H9 (cell line): ENCODE results near the gene C9orf72. TPM values are rescaled to one million over a fixed set of nuclear protein-coding genes. Genes with fewer than 3 reads are reported as not detected.

Experiments used
- DNase-seq: peaks from one replicate; pipeline ENCODE4 v3.0.0-alpha.2; 2017
- H2AFZ ChIP-seq: one replicate; pipeline ENCODE4 v1.6.1; 2013; ENCODE audit warnings: mild to moderate bottlenecking, low read length, control low read depth, moderate library complexity
- H2AK5ac ChIP-seq: 2 replicates; pipeline ENCODE4 v1.6.1; 2013; ENCODE audit warnings: low read length, control low read depth, mixed read lengths; ENCODE audit not compliant: insufficient read length
- H2BK120ac ChIP-seq: one replicate; pipeline ENCODE4 v1.6.1; 2013; ENCODE audit warnings: low read depth, mild to moderate bottlenecking, low read length, control low read depth, inconsistent platforms; ENCODE audit not compliant: poor library complexity, severe bottlenecking
- H2BK12ac ChIP-seq: 2 replicates; pipeline ENCODE4 v1.6.1; 2013; ENCODE audit warnings: low read length, control low read depth, mixed read lengths, low read depth; ENCODE audit not compliant: insufficient read length
- H2BK15ac ChIP-seq: 2 replicates; pipeline ENCODE4 v1.6.1; 2013; ENCODE audit warnings: low read depth, low read length, control low read depth
- H2BK20ac ChIP-seq: one replicate; pipeline ENCODE4 v1.6.1; 2013; ENCODE audit warnings: low read depth, mild to moderate bottlenecking, low read length, control low read depth, inconsistent platforms; ENCODE audit not compliant: poor library complexity, severe bottlenecking
- H2BK5ac ChIP-seq: 2 replicates; pipeline ENCODE4 v1.6.1; 2013; ENCODE audit warnings: low read length, control low read depth, mixed read lengths; ENCODE audit not compliant: insufficient read length
- H3K14ac ChIP-seq: 2 replicates; pipeline ENCODE4 v1.6.1; 2013; ENCODE audit warnings: low read length, control low read depth; ENCODE audit not compliant: insufficient read depth
- H3K18ac ChIP-seq: 2 replicates; pipeline ENCODE4 v1.6.1; 2013; ENCODE audit warnings: low read depth, mild to moderate bottlenecking, mixed read lengths, low read length, control low read depth; ENCODE audit not compliant: insufficient read length
- H3K23ac ChIP-seq: 2 replicates; pipeline ENCODE4 v1.6.1; 2013; ENCODE audit warnings: low read length, control low read depth, mixed read lengths, low read depth; ENCODE audit not compliant: insufficient read length
- H3K23me2 ChIP-seq: 2 replicates; pipeline ENCODE4 v1.6.1; 2013; ENCODE audit warnings: low read depth, mild to moderate bottlenecking, mixed read lengths, low read length, control low read depth; ENCODE audit not compliant: insufficient read length, poor library complexity, severe bottlenecking
- H3K27ac ChIP-seq: 2 replicates; pipeline ENCODE4 v1.5.1; 2013; ENCODE audit warnings: low read length, control low read depth, mixed read lengths, low read depth; ENCODE audit not compliant: insufficient read length
- H3K27me3 ChIP-seq: 2 replicates; pipeline ENCODE4 v1.6.1; 2013; ENCODE audit warnings: low read length, control low read depth, inconsistent platforms; ENCODE audit not compliant: insufficient read depth
- H3K4ac ChIP-seq: 2 replicates; pipeline ENCODE4 v1.6.1; 2013; ENCODE audit warnings: low read depth, mild to moderate bottlenecking, control low read depth, inconsistent platforms, low read length, moderate library complexity
- H3K4me1 ChIP-seq: 2 replicates; pipeline ENCODE4 v1.6.1; 2013; ENCODE audit warnings: low read length, control low read depth, inconsistent platforms; ENCODE audit not compliant: insufficient read depth
- H3K4me2 ChIP-seq: 2 replicates; pipeline ENCODE4 v1.6.1; 2013; ENCODE audit warnings: low read length, control low read depth, mixed read lengths; ENCODE audit not compliant: insufficient read length, insufficient read depth
- H3K56ac ChIP-seq: 2 replicates; pipeline ENCODE4 v1.6.1; 2013; ENCODE audit warnings: low read depth, mild to moderate bottlenecking, mixed read lengths, low read length, control low read depth; ENCODE audit not compliant: insufficient read length
- H3K79me1 ChIP-seq: 2 replicates; pipeline ENCODE4 v1.6.1; 2013; ENCODE audit warnings: low read depth, mild to moderate bottlenecking, moderate library complexity, low read length, control low read depth, inconsistent platforms; ENCODE audit not compliant: insufficient read depth, poor library complexity, severe bottlenecking
- H3K79me2 ChIP-seq: 2 replicates; pipeline ENCODE4 v1.6.1; 2013; ENCODE audit warnings: low read length, control low read depth, inconsistent platforms; ENCODE audit not compliant: insufficient read depth
- H3K9ac ChIP-seq: 2 replicates; pipeline ENCODE4 v1.6.1; 2013; ENCODE audit warnings: low read length, control low read depth, mixed read lengths; ENCODE audit not compliant: insufficient read length; ENCODE audit errors: extremely low read depth
- H3K9me3 ChIP-seq: one replicate; pipeline ENCODE4 v1.6.1; 2013; ENCODE audit warnings: low read depth, low read length, inconsistent platforms; ENCODE audit not compliant: control insufficient read depth
- H3T11ph ChIP-seq: one replicate; pipeline ENCODE4 v1.6.1; 2013; ENCODE audit warnings: mild to moderate bottlenecking, low read length, control low read depth, inconsistent platforms
- H4K20me1 ChIP-seq: one replicate; pipeline ENCODE4 v1.6.1; 2013; ENCODE audit not compliant: control insufficient read depth, insufficient read length, insufficient read depth
- H4K5ac ChIP-seq: 2 replicates; pipeline ENCODE4 v1.6.1; 2013; ENCODE audit warnings: low read depth, mild to moderate bottlenecking, mixed read lengths, low read length, control low read depth; ENCODE audit not compliant: insufficient read length
- H4K8ac ChIP-seq: replicated peaks from 2 replicates; pipeline ENCODE4 v1.6.1; 2013; ENCODE audit warnings: low read length, control low read depth, mixed read lengths, low read depth; ENCODE audit not compliant: insufficient read length
- H4K91ac ChIP-seq: 2 replicates; pipeline ENCODE4 v1.6.1; 2013; ENCODE audit warnings: low read depth, mild to moderate bottlenecking, moderate library complexity, mixed read lengths, low read length, control low read depth; ENCODE audit not compliant: insufficient read length
- H3K27ac Mint-ChIP-seq, 3 experiments: 2 replicates in 2 of 3; 3 replicates in 1 of 3; pipeline ENCODE4 v1.8.0; 2020 to 2021; ENCODE audit warnings: mixed read lengths in 3 of 3, mild to moderate bottlenecking in 1 of 3, moderate library complexity in 1 of 3
- H3K27me3 Mint-ChIP-seq: 2 replicates; pipeline ENCODE4 v1.8.0; 2021; ENCODE audit warnings: low read depth, mild to moderate bottlenecking, moderate library complexity, mixed read lengths
- H3K36me3 Mint-ChIP-seq, 3 experiments: 2 replicates in 2 of 3; 3 replicates in 1 of 3; pipeline ENCODE4 v1.8.0; 2020 to 2021; ENCODE audit warnings: low read depth in 3 of 3, mixed read lengths in 3 of 3; ENCODE audit not compliant: insufficient read depth in 1 of 3
- H3K4me1 Mint-ChIP-seq, 2 experiments: 2 replicates each; pipeline ENCODE4 v1.8.0; 2020; ENCODE audit warnings: mixed read lengths in 2 of 2
- H3K4me3 Mint-ChIP-seq, 2 experiments: 2 replicates in 1 of 2; 3 replicates in 1 of 2; pipeline ENCODE4 v1.8.0; 2020 to 2021; ENCODE audit warnings: mild to moderate bottlenecking in 2 of 2, mixed read lengths in 2 of 2, moderate library complexity in 1 of 2
- H3K9me3 Mint-ChIP-seq, 2 experiments: 2 replicates in 1 of 2; 3 replicates in 1 of 2; pipeline ENCODE4 v1.8.0; 2020; ENCODE audit warnings: mild to moderate bottlenecking in 2 of 2, mixed read lengths in 2 of 2, moderate library complexity in 1 of 2
- WGBS: extraction: QIAGEN DNeasy Blood & Tissue Kit; methylation state at CpG from one replicate; pipeline ENCODE4 v1.1.7; 2013; ENCODE audit warnings: missing lambda C conversion rate, low lambda C conversion rate, mixed read lengths; ENCODE audit not compliant: insufficient read length; ENCODE audit errors: extremely low coverage; 5-methylcytosine and 5-hydroxymethylcytosine counted together
- total RNA-seq: library from RNA; stranded (reverse); gene quantifications from 2 replicates; pipeline ENCODE4 v1.2.1, GENCODE V29; 2021
- TF ChIP-seq, protein P1 (sequence below): fragments of 200-600 bp; sonication (generic); conservative IDR thresholded peaks from 3 replicates; pipeline ENCODE4 v1.8.0; 2021; ENCODE audit warnings: antibody characterized with exemption, mild to moderate bottlenecking

C9orf72 gene
- total RNA-seq, 1 experiment from 2014 or later, result 17.0 TPM

DNA sequence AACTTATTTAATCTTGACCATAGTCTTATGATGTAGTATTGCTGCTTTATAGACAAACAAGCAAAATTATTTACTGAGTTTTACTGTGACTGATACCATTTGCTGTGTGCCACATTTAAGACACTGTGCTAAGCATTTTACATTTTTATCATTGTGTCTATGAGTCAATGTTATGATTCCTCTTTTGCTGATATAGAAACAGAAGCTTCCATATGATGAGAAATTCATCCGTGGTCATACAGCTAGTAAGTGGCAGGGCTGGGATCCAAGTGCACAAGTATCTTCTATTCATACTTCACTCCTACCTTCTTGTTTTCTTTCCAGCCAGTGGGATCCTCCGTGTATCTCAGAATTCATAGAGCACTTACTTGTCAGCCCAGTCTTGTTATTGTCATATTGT lies 66.3 kb downstream of the C9orf72 start:
- Histone ChIP-seq H4K20me1 (no peaks in the 10 kb centered on the region), H2AK5ac (no peak overlapping the region), H3K9me3 (no peaks in the 10 kb centered on the region), H2BK120ac (no peak overlapping the region), H4K91ac (no peak overlapping the region), H2BK5ac (no peak overlapping the region), H3K4me2 (no peak overlapping the region), H3K27me3 (no peaks in the 10 kb centered on the region), H3K23me2 (no peaks in the 10 kb centered on the region), H2BK15ac (no peak overlapping the region), H2AFZ (no peak overlapping the region), H3K14ac (no peak overlapping the region), H2BK12ac (no peak overlapping the region), H3K56ac (no peak overlapping the region), H3K23ac (no peak overlapping the region), H4K8ac (no peak overlapping the region), H4K5ac (no peak overlapping the region), H3K79me1 (no peaks in the 10 kb centered on the region), H3K79me2 (no peaks in the 10 kb centered on the region), H3K27ac (no peak overlapping the region), H3K9ac (no peak overlapping the region), H2BK20ac (no peak overlapping the region), H3T11ph (no peak overlapping the region), H3K4me1 (peaks cover 3% of the 10 kb centered on the region; the same call in 1 of the 2 replicates), H3K4ac (no peak overlapping the region), H3K18ac (no peak overlapping the region)
- H3K9me3 Mint-ChIP-seq, result peaks cover 2 to 5% of the 10 kb centered on the region in 2 experiments; a peak in 2 of 5 replicates
- no peak overlapping the region; a peak in 1 of 7 replicates for H3K27ac Mint-ChIP-seq
- H3K4me1 Mint-ChIP-seq, result peaks cover 12 to 21% of the 10 kb centered on the region in 2 experiments
- peaks cover 13 to 14% (median 13%) of the 10 kb centered on the region in 3 experiments for H3K36me3 Mint-ChIP-seq
- TF ChIP-seq, protein P1, sequence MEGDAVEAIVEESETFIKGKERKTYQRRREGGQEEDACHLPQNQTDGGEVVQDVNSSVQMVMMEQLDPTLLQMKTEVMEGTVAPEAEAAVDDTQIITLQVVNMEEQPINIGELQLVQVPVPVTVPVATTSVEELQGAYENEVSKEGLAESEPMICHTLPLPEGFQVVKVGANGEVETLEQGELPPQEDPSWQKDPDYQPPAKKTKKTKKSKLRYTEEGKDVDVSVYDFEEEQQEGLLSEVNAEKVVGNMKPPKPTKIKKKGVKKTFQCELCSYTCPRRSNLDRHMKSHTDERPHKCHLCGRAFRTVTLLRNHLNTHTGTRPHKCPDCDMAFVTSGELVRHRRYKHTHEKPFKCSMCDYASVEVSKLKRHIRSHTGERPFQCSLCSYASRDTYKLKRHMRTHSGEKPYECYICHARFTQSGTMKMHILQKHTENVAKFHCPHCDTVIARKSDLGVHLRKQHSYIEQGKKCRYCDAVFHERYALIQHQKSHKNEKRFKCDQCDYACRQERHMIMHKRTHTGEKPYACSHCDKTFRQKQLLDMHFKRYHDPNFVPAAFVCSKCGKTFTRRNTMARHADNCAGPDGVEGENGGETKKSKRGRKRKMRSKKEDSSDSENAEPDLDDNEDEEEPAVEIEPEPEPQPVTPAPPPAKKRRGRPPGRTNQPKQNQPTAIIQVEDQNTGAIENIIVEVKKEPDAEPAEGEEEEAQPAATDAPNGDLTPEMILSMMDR, result no peak
- H3K4me3 Mint-ChIP-seq, result no peak overlapping the region
- no peak for DNase-seq
- no CpG with 5 or more reads among the region's 2 CpGs for WGBS
- H3K27me3 Mint-ChIP-seq, result no peaks in the 10 kb centered on the region
